Kidney epithelial cell (primary cell): ENCODE results near the gene SLC5A3. TPM values are rescaled to one million over a fixed set of nuclear protein-coding genes. Genes with fewer than 3 reads are reported as not detected.

ENCODE experiments used
- DNase-seq: peaks from one replicate; pipeline ENCODE4 v3.0.0-alpha.2; 2010; ENCODE audit warnings: low read depth
- H3K27me3 ChIP-seq: 2 replicates; pipeline ENCODE4 v1.6.0; 2011; ENCODE audit warnings: low read length; ENCODE audit not compliant: control insufficient read depth, insufficient read depth
- H3K36me3 ChIP-seq: 2 replicates; pipeline ENCODE4 v1.5.1; 2011; ENCODE audit warnings: low read length; ENCODE audit not compliant: control insufficient read depth, insufficient read depth
- H3K4me3 ChIP-seq: 2 replicates; pipeline ENCODE4 v1.5.1; 2011; ENCODE audit warnings: low read depth, mild to moderate bottlenecking, control low read depth, low read length
- total RNA-seq: library from RNA; depleted of rRNA; stranded (reverse); fragments of >200 nt; gene quantifications from 2 replicates; pipeline ENCODE4 v1.2.3, GENCODE V29; 2015
- TF ChIP-seq, protein P1 (sequence below): IDR thresholded peaks from 2 replicates; pipeline ENCODE4 v1.5.1; 2011; ENCODE audit warnings: mild to moderate bottlenecking, moderate library complexity, low read length, control low read depth, inconsistent platforms; ENCODE audit not compliant: insufficient read depth, poor library complexity, severe bottlenecking

Gene SLC5A3
- total RNA-seq, 1 donor from 2014 or later, result 11.8 TPM

GRCh38 chr21:34031835-34032370 is 41.5 kb upstream of the SLC5A3 start:
- H3K27me3 ChIP-seq, result no peaks in the 10 kb centered on the region
- no peak overlapping the region for H3K4me3 ChIP-seq
- DNase-seq, result no peak
- TF ChIP-seq, protein P1, sequence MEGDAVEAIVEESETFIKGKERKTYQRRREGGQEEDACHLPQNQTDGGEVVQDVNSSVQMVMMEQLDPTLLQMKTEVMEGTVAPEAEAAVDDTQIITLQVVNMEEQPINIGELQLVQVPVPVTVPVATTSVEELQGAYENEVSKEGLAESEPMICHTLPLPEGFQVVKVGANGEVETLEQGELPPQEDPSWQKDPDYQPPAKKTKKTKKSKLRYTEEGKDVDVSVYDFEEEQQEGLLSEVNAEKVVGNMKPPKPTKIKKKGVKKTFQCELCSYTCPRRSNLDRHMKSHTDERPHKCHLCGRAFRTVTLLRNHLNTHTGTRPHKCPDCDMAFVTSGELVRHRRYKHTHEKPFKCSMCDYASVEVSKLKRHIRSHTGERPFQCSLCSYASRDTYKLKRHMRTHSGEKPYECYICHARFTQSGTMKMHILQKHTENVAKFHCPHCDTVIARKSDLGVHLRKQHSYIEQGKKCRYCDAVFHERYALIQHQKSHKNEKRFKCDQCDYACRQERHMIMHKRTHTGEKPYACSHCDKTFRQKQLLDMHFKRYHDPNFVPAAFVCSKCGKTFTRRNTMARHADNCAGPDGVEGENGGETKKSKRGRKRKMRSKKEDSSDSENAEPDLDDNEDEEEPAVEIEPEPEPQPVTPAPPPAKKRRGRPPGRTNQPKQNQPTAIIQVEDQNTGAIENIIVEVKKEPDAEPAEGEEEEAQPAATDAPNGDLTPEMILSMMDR, result no peak
- H3K36me3 ChIP-seq, result no peaks in the 10 kb centered on the region

DNA sequence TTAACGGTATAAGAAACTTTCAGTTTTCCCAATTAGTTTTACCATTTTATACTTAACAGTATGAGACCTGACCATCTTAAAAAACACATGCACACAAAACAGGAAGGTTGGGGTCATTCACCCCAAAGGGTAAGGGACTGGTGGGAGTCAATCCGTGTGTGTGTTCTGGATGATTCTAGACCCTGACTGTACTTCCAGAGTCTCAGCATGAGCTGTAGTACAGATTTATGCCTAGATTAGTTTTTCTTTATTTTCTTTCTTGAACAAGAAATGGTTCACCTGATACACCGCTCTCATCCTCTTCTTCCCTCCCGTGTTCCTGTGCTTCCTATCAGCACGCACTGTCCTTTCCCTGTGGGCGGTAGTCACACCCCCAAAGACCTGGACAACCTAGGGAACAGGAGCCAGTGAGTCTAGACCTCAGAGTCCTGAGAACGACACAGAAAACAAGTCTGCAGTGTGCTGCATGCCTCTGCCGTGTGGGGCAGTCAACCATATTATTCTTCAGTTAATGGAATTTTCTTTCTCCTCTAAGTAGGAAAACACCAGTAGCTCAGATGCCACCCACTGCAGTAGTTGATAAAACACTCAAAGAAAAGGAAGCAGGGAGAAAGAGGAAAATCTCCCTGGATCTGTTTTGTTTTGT is 38.9 kb upstream of the SLC5A3 start:
- TF ChIP-seq, protein P1, result no peak
- DNase-seq, result no peak
- H3K36me3 ChIP-seq, result no peaks in the 10 kb centered on the region

DNA sequence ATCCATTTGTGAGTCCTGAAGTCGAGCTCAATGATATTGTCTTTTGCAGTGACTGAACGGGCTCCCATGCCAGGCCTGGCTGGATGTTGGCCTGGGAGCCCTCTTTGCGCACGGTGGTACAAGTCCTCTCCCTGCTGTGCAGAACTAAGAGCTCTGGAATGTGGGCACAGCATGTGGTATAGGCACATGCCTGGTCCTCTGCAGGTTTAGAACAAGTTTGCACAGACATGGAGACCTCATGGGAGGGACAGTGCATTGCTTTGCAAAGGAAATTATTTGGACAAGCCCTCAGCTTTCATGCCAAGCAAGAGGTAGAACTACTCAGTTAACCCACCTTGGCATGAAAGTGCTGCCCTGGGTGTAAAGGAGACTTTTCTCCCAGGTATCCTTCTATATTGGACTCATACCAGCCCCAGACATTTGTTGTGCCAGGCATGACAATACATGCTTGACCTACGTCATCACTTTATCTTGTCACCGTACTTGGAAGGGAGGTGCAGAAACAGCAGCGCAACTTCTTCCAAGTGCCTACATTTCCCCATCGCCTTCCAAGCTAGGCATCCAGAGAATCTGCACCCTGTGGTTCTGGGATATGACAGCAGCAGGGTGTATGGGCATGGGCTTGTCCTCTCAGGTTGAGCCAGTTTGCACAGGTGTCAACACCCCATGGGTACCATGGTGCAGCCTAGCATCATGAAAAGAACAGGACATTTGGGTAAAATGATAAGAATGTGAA is 37.6 kb upstream of the SLC5A3 start:
- no peak overlapping the region for H3K4me3 ChIP-seq
- DNase-seq, result no peak
- H3K36me3 ChIP-seq, result no peaks in the 10 kb centered on the region
- TF ChIP-seq, protein P1, result no peak
- no peaks in the 10 kb centered on the region for H3K27me3 ChIP-seq

More for the DNA sequence above, 38.9 kb upstream of the SLC5A3 start:
- H3K4me3 ChIP-seq, result no peak overlapping the region
- no peaks in the 10 kb centered on the region for H3K27me3 ChIP-seq

DNA sequence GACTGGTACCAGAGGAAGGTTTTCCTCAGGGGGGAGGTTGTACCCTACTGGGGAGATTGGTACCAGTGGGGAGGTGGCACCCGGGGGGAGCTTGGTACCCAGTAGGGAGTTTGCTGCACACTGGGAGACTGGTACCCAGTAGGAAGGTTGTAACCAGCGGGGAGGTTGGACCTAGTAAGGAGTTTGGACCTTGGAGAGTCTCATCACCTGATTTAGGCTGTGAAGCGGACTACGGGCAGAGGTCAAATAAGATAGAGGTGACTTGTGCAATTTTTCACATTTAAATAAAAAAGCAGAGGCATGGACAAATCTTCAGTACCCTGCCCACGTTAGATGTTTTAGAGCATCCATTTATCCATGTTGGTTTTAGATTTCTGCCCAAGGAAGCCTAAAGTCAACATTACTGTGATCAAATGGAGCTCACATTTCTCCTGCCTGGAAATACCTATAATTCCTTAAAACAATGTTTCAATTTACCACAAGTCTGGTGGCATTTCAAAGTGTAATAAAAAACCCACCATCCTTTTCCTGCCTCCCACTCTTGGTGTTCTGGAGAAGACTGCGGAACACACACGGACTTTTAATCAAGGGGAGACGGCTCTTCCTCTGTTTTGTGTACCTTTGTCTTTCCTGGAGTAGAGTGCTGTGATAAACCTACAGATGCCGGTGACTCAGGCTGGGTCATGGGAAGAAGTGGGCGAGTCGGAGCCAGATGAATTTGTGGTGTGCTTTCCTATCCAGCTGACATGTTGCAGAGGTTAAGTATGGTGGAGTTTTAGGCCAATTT is 36.2 kb upstream of the SLC5A3 start:
- Histone ChIP-seq H3K36me3 (no peaks in the 10 kb centered on the region), H3K27me3 (no peaks in the 10 kb centered on the region), H3K4me3 (no peak overlapping the region)
- TF ChIP-seq, protein P1, result no peak
- no peak for DNase-seq

- DNase-seq, result no peak
- Histone ChIP-seq H3K4me3 (no peak overlapping the region), H3K36me3 (no peaks in the 10 kb centered on the region), H3K27me3 (no peaks in the 10 kb centered on the region)
- TF ChIP-seq, protein P1, result no peak
These were observed 33.5 kb upstream of the SLC5A3 start for GRCh38 chr21:34039678-34040382.
